ENCODE measurements around the gene C1orf74. TPM values are rescaled to one million over a fixed set of nuclear protein-coding genes. Genes with fewer than 3 reads are reported as not detected.

The C1orf74 gene
- total RNA-seq, 2 experiments from 2014 or later = 1.5 to 1.7 TPM

GRCh38 chr1:209749670-209750323, 34.6 kb downstream of the C1orf74 start:
- Mint-ChIP-seq H3K9me3 (no peaks in the 10 kb centered on the region), H3K4me1 (peaks cover 72% of the 10 kb centered on the region), H3K36me3 (peaks cover 4% of the 10 kb centered on the region), H3K4me3 (peak overlapping the region; percentile 48), H3K27me3 (no peaks in the 10 kb centered on the region), H3K27ac (peak overlapping the region; percentile 94)
- no peak for DNase-seq

GRCh38 chr1:209749205-209749604, 35.2 kb downstream of the C1orf74 start:
- peaks cover 4% of the 10 kb centered on the region for H3K36me3 Mint-ChIP-seq
- H3K27me3 Mint-ChIP-seq = no peaks in the 10 kb centered on the region
- H3K4me3 Mint-ChIP-seq = peak overlapping the region; percentile 48
- peak overlapping the region; percentile 94 for H3K27ac Mint-ChIP-seq
- peaks cover 70% of the 10 kb centered on the region for H3K4me1 Mint-ChIP-seq
- H3K9me3 Mint-ChIP-seq = no peaks in the 10 kb centered on the region
- no peak for DNase-seq

DNA sequence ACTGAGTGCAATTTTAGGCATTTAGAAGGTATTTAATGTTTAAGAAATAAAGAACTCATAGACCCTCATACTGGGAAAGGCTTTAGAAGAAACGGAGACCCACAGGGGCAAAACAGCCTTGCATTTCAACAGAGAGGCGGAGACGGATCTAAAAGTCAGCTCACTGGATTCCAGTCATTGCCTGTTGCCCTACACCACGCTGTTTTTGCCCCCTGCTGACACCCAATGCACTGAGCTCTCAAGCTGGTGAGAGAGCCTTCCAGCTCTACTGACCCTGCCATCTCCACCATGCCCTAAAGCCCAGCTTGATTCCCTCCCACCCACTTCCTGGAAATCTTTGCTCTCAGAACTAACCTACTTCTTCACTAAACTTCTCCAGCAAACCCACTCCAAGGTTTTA, 35.7 kb downstream of the C1orf74 start:
- Mint-ChIP-seq H3K4me1 (peaks cover 68% of the 10 kb centered on the region), H3K27ac (peak overlapping the region; percentile 90), H3K9me3 (no peaks in the 10 kb centered on the region), H3K36me3 (peaks cover 4% of the 10 kb centered on the region), H3K27me3 (no peaks in the 10 kb centered on the region), H3K4me3 (no peak overlapping the region)
- no peak for DNase-seq

DNA sequence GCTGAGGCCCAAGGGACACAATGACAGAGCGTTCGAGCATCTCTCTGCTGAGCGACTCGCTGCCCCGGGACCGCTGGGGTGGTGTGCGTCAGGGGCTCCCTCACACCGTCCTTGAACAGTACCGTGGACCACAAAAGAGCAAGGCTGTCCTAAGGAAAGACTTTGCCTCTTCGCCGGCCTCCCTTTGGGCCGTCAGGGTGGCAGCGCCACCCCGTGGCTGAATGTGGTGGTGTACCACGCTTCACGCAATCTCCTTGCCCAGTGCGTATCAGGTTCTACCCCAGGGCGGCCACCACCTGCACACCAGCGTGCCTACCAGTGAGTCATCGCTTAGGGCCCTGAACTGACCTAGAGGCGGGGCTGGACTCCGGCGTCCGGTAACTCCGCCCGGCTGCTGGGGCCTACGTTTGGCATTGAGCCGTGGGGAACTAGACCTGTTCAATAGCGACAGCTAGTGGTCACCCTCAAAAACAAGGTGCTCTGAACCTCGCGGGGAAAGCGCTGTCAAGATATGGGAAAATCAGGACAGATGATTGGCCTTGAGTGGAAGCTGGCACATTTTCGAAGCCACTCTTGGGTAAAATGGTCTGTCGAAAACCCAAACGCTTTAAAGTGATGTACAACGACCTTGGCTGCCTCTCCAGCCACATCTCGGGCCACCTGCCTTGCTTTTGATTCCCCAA, 36.6 kb downstream of the C1orf74 start:
- Mint-ChIP-seq H3K4me1 (peaks cover 68% of the 10 kb centered on the region), H3K4me3 (peak overlapping the region; percentile 58), H3K36me3 (peaks cover 4% of the 10 kb centered on the region), H3K27me3 (no peaks in the 10 kb centered on the region), H3K27ac (peak overlapping the region; percentile 90), H3K9me3 (no peaks in the 10 kb centered on the region)
- peak; percentile 91 for DNase-seq

DNA sequence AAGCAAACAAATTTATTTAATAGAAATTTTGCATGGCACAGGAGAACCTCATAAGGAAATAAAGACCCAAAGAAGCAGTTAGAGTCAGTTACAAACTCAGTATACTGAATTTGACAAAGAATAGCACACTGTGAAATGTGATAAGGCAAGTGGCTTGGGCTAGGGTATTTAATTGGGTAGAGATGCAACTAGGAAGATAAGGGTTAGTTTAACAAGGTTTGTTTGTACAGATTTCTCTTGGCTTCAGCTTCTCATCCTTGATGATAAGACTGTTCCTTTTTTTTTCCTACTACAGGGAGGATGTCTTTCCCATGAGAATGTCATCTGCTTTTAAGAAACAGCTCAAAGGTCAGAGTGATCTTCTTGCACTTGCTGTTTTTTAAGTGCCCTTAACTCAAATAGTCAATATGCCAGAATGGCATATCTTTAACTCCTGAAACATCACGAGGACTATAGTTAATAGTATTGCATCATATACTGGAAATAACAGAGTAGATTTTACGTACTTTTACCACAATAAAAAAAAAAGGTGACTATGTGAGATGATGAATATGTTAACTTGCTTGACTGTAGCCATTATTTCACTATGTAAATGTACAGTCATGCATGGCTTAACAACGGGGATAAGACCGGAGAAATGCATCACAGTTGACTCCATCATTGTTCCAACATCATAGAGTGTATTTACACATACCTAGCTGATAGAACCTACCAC, 37.8 kb downstream of the C1orf74 start:
- H3K27ac Mint-ChIP-seq = peak overlapping the region; percentile 90
- no peaks in the 10 kb centered on the region for H3K27me3 Mint-ChIP-seq
- H3K4me3 Mint-ChIP-seq = no peak overlapping the region
- H3K36me3 Mint-ChIP-seq = peaks cover 2% of the 10 kb centered on the region
- DNase-seq = no peak
- no peaks in the 10 kb centered on the region for H3K9me3 Mint-ChIP-seq
- peaks cover 66% of the 10 kb centered on the region for H3K4me1 Mint-ChIP-seq

DNA sequence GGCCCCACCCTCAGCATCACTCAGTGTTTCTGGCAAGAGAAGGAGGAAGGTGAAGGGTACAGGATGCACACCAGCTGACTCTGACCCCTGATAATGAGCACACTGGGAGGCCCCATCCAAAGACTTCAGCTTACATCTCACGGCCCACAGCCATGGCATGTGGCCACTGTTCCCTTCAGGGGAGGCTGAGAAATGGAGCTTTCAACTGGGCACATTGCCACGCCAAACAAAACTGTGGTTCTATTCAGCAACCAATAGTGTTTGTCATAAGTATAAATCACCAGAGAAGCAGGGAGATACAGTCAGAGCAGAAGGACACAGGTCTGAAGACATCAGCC, 41.2 kb downstream of the C1orf74 start:
- DNase-seq = no peak
- Mint-ChIP-seq H3K27ac (peak overlapping the region; percentile 35), H3K4me1 (peaks cover 45% of the 10 kb centered on the region), H3K36me3 (peaks cover 2% of the 10 kb centered on the region), H3K4me3 (no peak overlapping the region), H3K27me3 (no peaks in the 10 kb centered on the region), H3K9me3 (no peaks in the 10 kb centered on the region)

- Mint-ChIP-seq H3K9me3 (no peaks in the 10 kb centered on the region), H3K27ac (peak overlapping the region; percentile 35), H3K36me3 (peaks cover 2% of the 10 kb centered on the region), H3K4me1 (peaks cover 39% of the 10 kb centered on the region), H3K4me3 (no peak overlapping the region), H3K27me3 (no peaks in the 10 kb centered on the region)
- no peak for DNase-seq
These were observed 41.8 kb downstream of the C1orf74 start for GRCh38 chr1:209742409-209743144.

DNA sequence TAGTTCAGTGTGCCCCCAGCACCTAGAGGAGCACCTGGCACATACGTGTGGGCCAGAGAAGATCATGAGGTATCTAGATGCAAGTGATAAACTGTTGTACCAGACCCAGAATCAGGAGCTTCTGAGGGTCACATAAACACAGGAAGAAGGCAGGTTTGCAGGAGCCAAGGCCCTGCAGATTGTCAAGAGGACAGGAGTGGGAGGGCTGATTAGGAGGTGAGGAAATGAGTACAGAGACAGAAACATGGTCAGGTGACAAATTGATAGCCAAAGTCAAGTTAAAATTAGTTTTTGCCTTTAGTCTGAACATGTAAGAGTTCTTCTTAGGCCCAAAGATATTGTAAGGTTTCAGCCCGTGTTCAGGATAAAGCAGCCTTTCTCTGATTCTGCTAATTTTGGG, 42.5 kb downstream of the C1orf74 start:
- H3K4me1 Mint-ChIP-seq = peaks cover 37% of the 10 kb centered on the region
- no peak overlapping the region for H3K4me3 Mint-ChIP-seq
- H3K36me3 Mint-ChIP-seq = peaks cover 2% of the 10 kb centered on the region
- H3K27ac Mint-ChIP-seq = no peak overlapping the region
- H3K27me3 Mint-ChIP-seq = no peaks in the 10 kb centered on the region
- no peak for DNase-seq
- no peaks in the 10 kb centered on the region for H3K9me3 Mint-ChIP-seq

GRCh38 chr1:209741193-209741592, 43.2 kb downstream of the C1orf74 start:
- Mint-ChIP-seq H3K36me3 (peaks cover 2% of the 10 kb centered on the region), H3K27ac (no peak overlapping the region), H3K4me3 (no peak overlapping the region), H3K27me3 (no peaks in the 10 kb centered on the region), H3K4me1 (peaks cover 37% of the 10 kb centered on the region), H3K9me3 (no peaks in the 10 kb centered on the region)
- no peak for DNase-seq

- no peak for DNase-seq
- Mint-ChIP-seq H3K27ac (no peak overlapping the region), H3K36me3 (peaks cover 3% of the 10 kb centered on the region), H3K9me3 (no peaks in the 10 kb centered on the region), H3K4me1 (peaks cover 51% of the 10 kb centered on the region), H3K4me3 (no peak overlapping the region), H3K27me3 (no peaks in the 10 kb centered on the region)
These were observed 46.1 kb downstream of the C1orf74 start for GRCh38 chr1:209738270-209738669.

DNA sequence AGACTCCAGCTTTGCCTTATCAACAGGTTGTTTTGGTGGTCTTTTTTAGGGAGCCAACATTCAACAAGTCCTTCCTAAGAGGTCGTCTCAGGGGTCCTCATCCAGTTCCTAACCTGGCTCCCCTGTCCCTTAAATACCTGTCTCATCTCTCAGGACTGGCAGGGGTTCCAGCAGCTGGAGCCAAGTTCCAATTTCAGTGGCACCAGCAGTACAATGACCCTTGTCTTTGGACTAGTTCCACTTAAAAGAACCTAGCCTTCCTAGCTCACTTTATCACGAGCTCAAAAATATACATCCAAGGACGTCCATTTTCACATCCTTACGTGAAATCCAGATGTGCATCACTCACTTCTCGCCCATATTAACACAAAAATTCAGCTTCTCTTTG, 47.2 kb downstream of the C1orf74 start:
- Mint-ChIP-seq H3K4me1 (peaks cover 46% of the 10 kb centered on the region), H3K27ac (peak overlapping the region; percentile 79), H3K9me3 (no peaks in the 10 kb centered on the region), H3K4me3 (no peak overlapping the region), H3K27me3 (no peaks in the 10 kb centered on the region), H3K36me3 (peaks cover 6% of the 10 kb centered on the region)
- no peak for DNase-seq

DNA sequence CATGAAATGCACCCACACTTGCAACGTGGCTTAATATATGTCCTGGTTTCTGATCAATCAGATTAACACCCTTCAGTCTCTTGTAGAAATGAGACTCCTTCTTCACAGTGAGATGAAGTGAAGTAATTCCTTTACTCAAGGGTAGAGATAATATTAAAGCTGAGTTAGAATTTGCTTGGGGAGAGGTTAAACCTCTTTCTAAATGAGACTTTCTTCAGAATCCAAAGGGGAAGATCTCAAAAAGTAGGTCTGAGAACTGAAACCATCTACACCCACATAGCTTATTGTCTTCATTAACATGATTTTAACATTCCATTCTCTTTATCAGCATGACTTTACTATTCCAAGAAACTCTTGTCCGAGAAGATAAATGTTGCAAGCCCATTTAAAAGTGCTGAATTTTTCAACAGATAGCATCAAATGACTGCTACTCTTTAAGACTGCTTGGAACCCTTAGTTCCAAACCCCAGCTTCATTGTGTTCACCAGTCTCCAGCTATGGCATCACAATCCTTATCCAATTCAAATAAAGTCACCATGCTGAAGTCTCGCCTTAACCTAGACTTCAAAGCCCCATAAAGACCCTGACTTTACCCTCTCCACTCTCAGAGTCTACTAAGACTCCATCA, 47.8 kb downstream of the C1orf74 start:
- Mint-ChIP-seq H3K27me3 (no peaks in the 10 kb centered on the region), H3K4me1 (peaks cover 42% of the 10 kb centered on the region), H3K9me3 (no peaks in the 10 kb centered on the region), H3K36me3 (peaks cover 4% of the 10 kb centered on the region), H3K27ac (peak overlapping the region; percentile 79), H3K4me3 (no peak overlapping the region)
- DNase-seq = no peak

DNA sequence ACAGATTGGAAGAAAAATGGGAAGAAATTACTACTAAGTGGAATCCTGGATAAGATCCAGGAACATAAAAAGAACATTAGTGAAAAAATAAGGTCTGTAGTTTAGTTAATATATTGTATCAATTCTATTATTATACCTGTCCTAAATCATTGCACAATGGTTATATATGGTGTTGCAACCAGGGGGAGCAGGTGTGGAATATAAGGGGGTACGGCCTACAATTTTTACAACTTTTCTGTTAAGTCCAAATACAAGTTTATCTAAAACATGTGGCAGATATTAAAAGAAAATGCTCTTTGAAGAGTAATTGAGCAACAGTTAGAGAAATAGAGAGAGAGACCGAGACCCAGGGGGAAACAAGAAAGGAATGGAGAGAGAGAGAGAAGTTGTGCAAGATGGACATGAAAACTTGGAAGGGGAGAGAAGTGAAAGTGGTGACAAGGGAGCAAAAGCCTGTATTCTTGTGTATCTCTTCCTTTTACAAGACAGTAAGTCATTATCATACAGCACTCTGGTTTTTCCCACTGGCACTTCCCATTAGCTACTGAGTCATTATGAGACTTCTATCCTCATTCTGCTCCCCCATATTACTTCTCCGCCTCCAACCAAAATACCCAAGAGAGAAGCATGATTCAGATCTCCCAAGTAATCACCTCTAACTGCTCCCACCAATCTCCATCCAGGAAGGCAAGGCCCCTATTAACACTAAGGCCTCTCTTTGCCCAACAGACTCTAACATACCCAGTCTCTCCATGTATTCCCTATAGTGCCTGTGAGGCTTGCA, 50.8 kb downstream of the C1orf74 start:
- Mint-ChIP-seq H3K27ac (no peak overlapping the region), H3K27me3 (no peaks in the 10 kb centered on the region), H3K4me3 (no peak overlapping the region), H3K36me3 (peaks cover 6% of the 10 kb centered on the region), H3K9me3 (no peaks in the 10 kb centered on the region), H3K4me1 (peaks cover 39% of the 10 kb centered on the region)
- DNase-seq = no peak

GRCh38 chr1:209732725-209733124, 51.6 kb downstream of the C1orf74 start:
- Mint-ChIP-seq H3K27me3 (no peaks in the 10 kb centered on the region), H3K4me1 (peaks cover 42% of the 10 kb centered on the region), H3K9me3 (peaks cover under 1% of the 10 kb centered on the region), H3K27ac (no peak overlapping the region), H3K4me3 (no peak overlapping the region), H3K36me3 (peaks cover 7% of the 10 kb centered on the region)
- no peak for DNase-seq

All from activated naive CD8-positive, alpha-beta T cell treated with anti-CD3 and anti-CD28 coated beads for 36 hours (primary cell).